Gastroesophageal sphincter (tissue), 4 donors: Measurements from ENCODE around the gene RTL9. TPM values are rescaled to one million over a fixed set of nuclear protein-coding genes. Genes with fewer than 3 reads are reported as not detected.

Experiments
- ATAC-seq: fragments of 150-250 bp; one replicate; pipeline ENCODE4 v1.9.1; 2016; ENCODE audit warnings: mild to moderate bottlenecking, moderate library complexity
- H3K27ac ChIP-seq, 4 donors: fragments of 200-600 bp; sonication (generic) in 3 of 4; 1 replicate in 3 of 4; 2 replicates in 1 of 4; pipeline ENCODE4 v1.5.1; 2016 to 2019
- H3K27me3 ChIP-seq: fragments of 200-600 bp; sonication (generic); one replicate; pipeline ENCODE4 v1.5.1; 2019
- H3K36me3 ChIP-seq, 2 donors: fragments of 200-600 bp; sonication (generic); one replicate each; pipeline ENCODE4 v1.5.1; 2019; ENCODE audit warnings: control low read depth in 1 of 2
- H3K4me1 ChIP-seq, 3 donors: fragments of 200-600 bp; sonication (generic); 1 replicate in 2 of 3; 2 replicates in 1 of 3; pipeline ENCODE4 v1.5.1; 2016 to 2019; ENCODE audit warnings: control low read depth in 2 of 3
- H3K4me3 ChIP-seq, 2 donors: fragments of 200-600 bp; sonication (generic); one replicate each; pipeline ENCODE4 v1.5.1; 2019; ENCODE audit warnings: mild to moderate bottlenecking in 1 of 2, moderate library complexity in 1 of 2
- H3K9me3 ChIP-seq, 3 donors: fragments of 200-600 bp; sonication (generic); one replicate each; pipeline ENCODE4 v1.5.1; 2017 to 2019; ENCODE audit warnings: control low read depth in 2 of 3
- CTCF ChIP-seq, 4 experiments: fragments of 200-600 bp in 2 of 4; fragments of 450-650 bp in 2 of 4; sonication (generic) in 1 of 4; IDR thresholded peaks; one replicate each; pipeline ENCODE4 v1.5.1; 2017 to 2019; ENCODE audit warnings: antibody characterized with exemption in 4 of 4, mild to moderate bottlenecking in 2 of 4, moderate library complexity in 2 of 4
- EP300 ChIP-seq: sonication (generic); formaldehyde crosslinking; IDR thresholded peaks from one replicate; pipeline ENCODE4 v1.6.1; 2017; ENCODE audit warnings: antibody characterized with exemption, mild to moderate bottlenecking
- POLR2A ChIP-seq, 2 donors: fragments of 450-650 bp; IDR thresholded peaks; one replicate each; pipeline ENCODE4 v1.6.1; 2017; ENCODE audit warnings: antibody characterized with exemption in 2 of 2, mild to moderate bottlenecking in 2 of 2, moderate library complexity in 1 of 2
- POLR2AphosphoS5 ChIP-seq: sonication (generic); formaldehyde crosslinking; IDR thresholded peaks from one replicate; pipeline ENCODE4 v1.6.1; 2017; ENCODE audit warnings: antibody characterized with exemption
- WGBS, 2 donors: methylation state at CpG; one replicate each; pipeline ENCODE4 v1.1.5; 2018; ENCODE audit warnings: low coverage in 1 of 2; 5-methylcytosine and 5-hydroxymethylcytosine counted together
- total RNA-seq, 4 donors: library from RNA; depleted of rRNA; stranded (reverse); fragments of >200 nt; gene quantifications; one replicate each; pipeline ENCODE4 v1.1.0, GENCODE V29; 2016

The RTL9 gene
- total RNA-seq, 4 donors from 2014 or later, result under 0.01 to 0.07 TPM; not detected in 2

DNA sequence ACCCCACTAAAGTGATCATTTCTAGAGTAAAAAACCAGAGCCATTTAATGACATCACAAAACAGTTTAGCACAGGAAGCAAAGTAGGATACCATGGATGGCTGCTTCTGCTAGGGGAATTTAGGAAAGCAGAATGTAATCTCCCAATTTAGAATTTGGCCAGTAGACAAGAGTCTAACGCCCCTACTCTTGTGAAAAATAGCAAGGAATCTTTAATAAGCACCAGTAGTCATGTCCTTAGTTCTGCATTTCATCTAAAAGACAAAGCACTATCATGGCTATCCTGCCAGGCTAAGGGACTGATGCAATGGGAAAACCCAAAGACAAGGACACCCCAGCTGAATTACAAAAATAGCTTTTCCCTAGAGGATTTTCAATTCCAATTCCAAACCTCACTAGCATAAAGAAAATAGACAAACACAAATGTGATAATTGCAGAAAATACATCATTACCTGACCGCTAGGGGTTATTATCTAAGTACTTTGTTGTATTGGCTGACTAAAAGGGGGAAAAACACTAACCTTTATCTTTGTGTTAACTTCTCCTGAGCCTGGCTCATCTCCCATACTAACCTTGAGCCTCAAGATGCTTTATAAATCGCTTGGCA, 38.2 kb upstream of the RTL9 start:
- Histone ChIP-seq H3K36me3 (no peaks in the 10 kb centered on the region), H3K27me3 (no peaks in the 10 kb centered on the region), H3K9me3 (no peaks in the 10 kb centered on the region), H3K4me3 (no peak overlapping the region), H3K4me1 (peaks cover 0 to 6% (median 0%) of the 10 kb centered on the region in 3 donors), H3K27ac (no peak overlapping the region)
- no peak for ATAC-seq
- 34 to 43% methylated on average over 2 to 3 of the region's 3 CpGs for WGBS, 2 donors
- TF ChIP-seq EP300 (no peak), POLR2AphosphoS5 (no peak), CTCF (IDR thresholded peaks at IDR 0.05) (no peak), POLR2A (IDR thresholded peaks at IDR 0.05) (no peak)

DNA sequence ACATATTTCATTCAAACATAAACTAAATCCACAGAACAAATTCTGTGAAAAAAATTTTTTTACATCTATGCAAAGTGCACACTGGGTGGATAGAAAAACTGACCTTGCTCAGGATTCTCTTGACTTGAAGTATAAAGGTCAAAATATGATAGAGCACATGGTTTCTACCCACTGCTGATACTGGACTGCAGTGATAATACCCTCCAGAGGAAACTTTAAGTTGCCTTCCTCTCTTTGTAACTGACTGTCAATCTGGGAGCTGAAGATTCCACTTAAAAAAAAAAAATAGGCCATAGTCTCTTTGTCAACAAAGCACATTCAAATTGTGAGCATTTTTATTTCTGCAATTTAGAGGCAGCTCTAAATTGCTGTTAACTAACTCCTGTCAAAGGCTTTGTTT, 37.6 kb upstream of the RTL9 start:
- Histone ChIP-seq H3K36me3 (no peaks in the 10 kb centered on the region), H3K4me3 (no peak overlapping the region), H3K27me3 (no peaks in the 10 kb centered on the region), H3K4me1 (peaks cover 0 to 3% (median 0%) of the 10 kb centered on the region in 3 donors), H3K27ac (no peak overlapping the region), H3K9me3 (no peaks in the 10 kb centered on the region)
- TF ChIP-seq POLR2A (IDR thresholded peaks at IDR 0.05), result no peak
- no peak for TF ChIP-seq CTCF (IDR thresholded peaks at IDR 0.05)
- TF ChIP-seq EP300, result no peak
- no peak for TF ChIP-seq POLR2AphosphoS5
- ATAC-seq, result no peak

- Histone ChIP-seq H3K9me3 (no peaks in the 10 kb centered on the region), H3K4me3 (no peak overlapping the region), H3K27me3 (no peaks in the 10 kb centered on the region), H3K27ac (no peak overlapping the region), H3K4me1 (no peaks in the 10 kb centered on the region), H3K36me3 (no peaks in the 10 kb centered on the region)
- 49 to 89% methylated on average over 3 of the region's 3 CpGs for WGBS, 2 donors
- TF ChIP-seq EP300 (no peak), CTCF (IDR thresholded peaks at IDR 0.05) (no peak), POLR2A (IDR thresholded peaks at IDR 0.05) (no peak), POLR2AphosphoS5 (no peak)
- ATAC-seq, result no peak
Observed at GRCh38 chrX:110321670-110322069, 37.0 kb upstream of the RTL9 start.

DNA sequence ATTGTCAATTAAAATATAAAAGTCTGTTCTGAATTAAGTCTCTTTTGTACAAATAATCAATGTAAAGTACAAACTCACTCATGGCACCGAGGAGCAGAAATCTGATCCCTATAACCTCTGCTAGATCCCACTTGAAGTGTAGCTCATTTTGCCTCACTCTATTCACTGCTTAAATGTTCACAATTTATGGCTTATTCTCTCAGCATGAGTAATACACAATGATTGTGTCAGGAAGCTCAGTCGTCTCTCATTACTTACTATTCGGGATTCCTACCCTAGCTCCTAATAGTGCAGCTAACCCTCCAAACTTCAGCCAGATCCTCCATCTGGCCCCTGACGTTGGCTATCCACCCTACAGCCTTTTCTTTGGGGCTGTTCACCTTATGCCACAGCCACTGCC, 36.0 kb upstream of the RTL9 start:
- Histone ChIP-seq H3K27ac (no peak overlapping the region), H3K36me3 (no peaks in the 10 kb centered on the region), H3K9me3 (no peaks in the 10 kb centered on the region), H3K4me1 (no peaks in the 10 kb centered on the region), H3K4me3 (no peak overlapping the region), H3K27me3 (no peaks in the 10 kb centered on the region)
- WGBS, 2 donors, result 43 to 44% methylated on average over 4 of the region's 4 CpGs
- ATAC-seq, result no peak
- TF ChIP-seq CTCF (IDR thresholded peaks at IDR 0.05) (no peak), POLR2AphosphoS5 (no peak)

DNA sequence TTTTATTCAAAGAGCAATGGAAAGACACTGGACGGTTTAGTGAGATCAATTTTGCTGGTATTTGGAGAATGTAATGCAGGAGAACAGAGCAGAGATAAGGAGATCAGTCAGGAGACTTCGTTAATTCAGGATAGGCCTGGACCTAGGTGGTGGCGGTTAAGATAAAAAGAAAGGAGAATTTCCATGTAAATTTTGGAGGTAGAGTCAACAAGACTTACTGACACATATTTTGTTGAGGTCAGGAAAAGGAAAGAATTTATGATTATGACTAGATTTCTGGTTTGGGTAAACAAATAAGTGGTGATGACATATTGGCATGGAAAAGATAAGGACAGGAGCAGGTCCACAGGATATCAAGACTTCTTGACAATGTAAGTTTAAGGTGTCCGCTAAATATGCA, 31.9 kb upstream of the RTL9 start:
- ATAC-seq, result no peak
- Histone ChIP-seq H3K27me3 (no peaks in the 10 kb centered on the region), H3K4me3 (no peak overlapping the region), H3K36me3 (no peaks in the 10 kb centered on the region), H3K9me3 (no peaks in the 10 kb centered on the region), H3K4me1 (no peaks in the 10 kb centered on the region), H3K27ac (no peak overlapping the region)
- 63 to 71% methylated on average over 2 to 4 of the region's 4 CpGs for WGBS, 2 donors
- no peak for TF ChIP-seq POLR2AphosphoS5
- no peak for TF ChIP-seq EP300
- TF ChIP-seq CTCF (IDR thresholded peaks at IDR 0.05), result no peak
- TF ChIP-seq POLR2A (IDR thresholded peaks at IDR 0.05), result no peak
